ENCODE measurements around the gene ELOVL6.

DNA sequence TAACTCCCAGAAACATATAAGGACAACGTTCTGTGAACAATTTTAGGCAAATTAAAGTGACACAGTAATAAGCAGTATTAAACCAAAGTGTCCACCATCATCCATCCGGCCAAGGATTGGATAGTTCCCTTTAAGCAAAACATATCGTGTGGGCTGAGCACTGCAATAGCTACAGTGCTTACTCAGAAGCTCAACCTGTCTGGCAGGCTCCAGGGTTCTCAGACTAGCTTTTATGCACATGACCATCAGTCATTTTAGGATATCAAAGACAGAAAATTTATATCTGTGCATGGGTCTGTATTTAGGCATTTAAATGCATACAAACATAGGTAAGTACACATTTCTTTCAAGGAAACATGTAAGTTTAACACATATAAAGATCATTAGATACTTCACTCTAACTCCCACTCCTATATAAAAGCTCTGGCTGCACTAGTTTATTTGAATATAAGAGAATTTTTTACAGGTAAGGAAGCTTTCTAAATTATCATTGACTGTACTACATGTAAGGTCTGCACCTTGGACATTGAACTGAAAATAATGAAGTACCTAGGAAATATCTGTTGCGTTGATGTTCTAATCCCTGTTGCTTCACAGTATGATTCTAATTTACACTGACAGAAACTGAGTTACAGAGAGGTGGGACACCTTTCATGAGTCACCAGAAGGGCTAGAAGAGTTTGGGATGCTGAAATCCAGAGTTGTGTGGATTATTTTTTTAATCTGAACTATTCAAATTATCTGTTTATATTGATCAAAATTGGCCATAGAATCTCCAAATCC lies 67.6 kb downstream of the ELOVL6 start:
- no peak for TF ChIP-seq POLR2A (IDR thresholded peaks at IDR 0.05)
- TF ChIP-seq, protein P1, sequence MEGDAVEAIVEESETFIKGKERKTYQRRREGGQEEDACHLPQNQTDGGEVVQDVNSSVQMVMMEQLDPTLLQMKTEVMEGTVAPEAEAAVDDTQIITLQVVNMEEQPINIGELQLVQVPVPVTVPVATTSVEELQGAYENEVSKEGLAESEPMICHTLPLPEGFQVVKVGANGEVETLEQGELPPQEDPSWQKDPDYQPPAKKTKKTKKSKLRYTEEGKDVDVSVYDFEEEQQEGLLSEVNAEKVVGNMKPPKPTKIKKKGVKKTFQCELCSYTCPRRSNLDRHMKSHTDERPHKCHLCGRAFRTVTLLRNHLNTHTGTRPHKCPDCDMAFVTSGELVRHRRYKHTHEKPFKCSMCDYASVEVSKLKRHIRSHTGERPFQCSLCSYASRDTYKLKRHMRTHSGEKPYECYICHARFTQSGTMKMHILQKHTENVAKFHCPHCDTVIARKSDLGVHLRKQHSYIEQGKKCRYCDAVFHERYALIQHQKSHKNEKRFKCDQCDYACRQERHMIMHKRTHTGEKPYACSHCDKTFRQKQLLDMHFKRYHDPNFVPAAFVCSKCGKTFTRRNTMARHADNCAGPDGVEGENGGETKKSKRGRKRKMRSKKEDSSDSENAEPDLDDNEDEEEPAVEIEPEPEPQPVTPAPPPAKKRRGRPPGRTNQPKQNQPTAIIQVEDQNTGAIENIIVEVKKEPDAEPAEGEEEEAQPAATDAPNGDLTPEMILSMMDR (IDR thresholded peaks at IDR 0.05) = no peak

All from thyroid gland (tissue), 4 donors.